Liver (tissue), 3 donors: ENCODE results near the gene TNS1.

Source experiments
- EGR1 ChIP-seq, 2 donors: IDR thresholded peaks; 2 replicates each; pipeline ENCODE4 v1.6.1; 2016 to 2018; ENCODE audit warnings: antibody characterized with exemption in 2 of 2, low read depth in 2 of 2
- GABPA ChIP-seq, 2 donors: IDR thresholded peaks in 1 of 2; conservative IDR thresholded peaks in 1 of 2; 2 replicates each; pipeline ENCODE4 v1.6.1; 2016; ENCODE audit warnings: antibody characterized with exemption in 2 of 2, mild to moderate bottlenecking in 1 of 2, moderate library complexity in 1 of 2
- HNF4A ChIP-seq, 2 donors: conservative IDR thresholded peaks; 2 replicates each; pipeline ENCODE4 v1.6.1; 2016; ENCODE audit warnings: antibody characterized with exemption in 2 of 2, mild to moderate bottlenecking in 2 of 2
- JUND ChIP-seq, 2 donors: IDR thresholded peaks; 2 replicates each; pipeline ENCODE4 v1.6.1; 2016; ENCODE audit warnings: antibody characterized with exemption in 2 of 2
- RAD21 ChIP-seq, 2 donors: IDR thresholded peaks; 2 replicates each; pipeline ENCODE4 v1.6.1; 2016; ENCODE audit warnings: antibody characterized with exemption in 2 of 2, mild to moderate bottlenecking in 2 of 2
- SP1 ChIP-seq: IDR thresholded peaks from 2 replicates; pipeline ENCODE4 v1.6.1; 2018; ENCODE audit warnings: antibody characterized with exemption, mild to moderate bottlenecking
- TAF1 ChIP-seq: conservative IDR thresholded peaks from 2 replicates; pipeline ENCODE4 v1.6.1; 2016; ENCODE audit warnings: antibody characterized with exemption, mild to moderate bottlenecking
- YY1 ChIP-seq: IDR thresholded peaks from 2 replicates; pipeline ENCODE4 v1.6.1; 2016; ENCODE audit warnings: antibody characterized with exemption, mild to moderate bottlenecking
- TF ChIP-seq, protein P1 (sequence below): fragments of 150-350 bp; IDR thresholded peaks from 2 replicates; pipeline ENCODE4 v1.5.1; 2017; ENCODE audit warnings: improper control_type of control experiment, low read depth, low read length; ENCODE audit not compliant: missing input control
- TF ChIP-seq, protein P2 (sequence below): IDR thresholded peaks from 2 replicates; pipeline ENCODE4 v1.6.1; 2016; ENCODE audit warnings: antibody characterized with exemption
- TF ChIP-seq, protein P3 (sequence below): IDR thresholded peaks from 2 replicates; pipeline ENCODE4 v1.6.1; 2016; ENCODE audit warnings: antibody characterized with exemption
- TF ChIP-seq, protein P4 (sequence below): IDR thresholded peaks from 2 replicates; pipeline ENCODE4 v1.6.1; 2016; ENCODE audit warnings: antibody characterized with exemption, mild to moderate bottlenecking
- donor health status: healthy.
- donor health status: healthy.

DNA sequence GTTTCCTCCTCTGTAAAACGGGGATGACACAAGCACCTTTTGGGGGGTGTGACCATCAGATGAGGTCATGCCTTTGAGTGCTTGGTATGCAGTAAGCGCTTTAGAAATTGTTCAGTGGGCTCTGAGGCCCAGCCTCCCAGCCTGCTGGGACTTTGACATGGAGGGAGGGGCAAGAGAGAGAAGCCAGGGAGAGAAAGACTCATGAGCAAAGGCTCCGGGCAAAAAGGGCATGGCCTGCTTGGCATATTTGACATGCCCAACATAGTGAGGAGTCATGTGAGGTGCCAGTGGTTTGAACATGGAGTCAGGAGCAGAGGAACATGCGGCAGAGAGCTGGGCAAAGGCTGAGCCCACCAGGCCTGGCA lies 14.0 kb downstream of the TNS1 start:
- TF ChIP-seq YY1 = no peak
- TF ChIP-seq, protein P1, sequence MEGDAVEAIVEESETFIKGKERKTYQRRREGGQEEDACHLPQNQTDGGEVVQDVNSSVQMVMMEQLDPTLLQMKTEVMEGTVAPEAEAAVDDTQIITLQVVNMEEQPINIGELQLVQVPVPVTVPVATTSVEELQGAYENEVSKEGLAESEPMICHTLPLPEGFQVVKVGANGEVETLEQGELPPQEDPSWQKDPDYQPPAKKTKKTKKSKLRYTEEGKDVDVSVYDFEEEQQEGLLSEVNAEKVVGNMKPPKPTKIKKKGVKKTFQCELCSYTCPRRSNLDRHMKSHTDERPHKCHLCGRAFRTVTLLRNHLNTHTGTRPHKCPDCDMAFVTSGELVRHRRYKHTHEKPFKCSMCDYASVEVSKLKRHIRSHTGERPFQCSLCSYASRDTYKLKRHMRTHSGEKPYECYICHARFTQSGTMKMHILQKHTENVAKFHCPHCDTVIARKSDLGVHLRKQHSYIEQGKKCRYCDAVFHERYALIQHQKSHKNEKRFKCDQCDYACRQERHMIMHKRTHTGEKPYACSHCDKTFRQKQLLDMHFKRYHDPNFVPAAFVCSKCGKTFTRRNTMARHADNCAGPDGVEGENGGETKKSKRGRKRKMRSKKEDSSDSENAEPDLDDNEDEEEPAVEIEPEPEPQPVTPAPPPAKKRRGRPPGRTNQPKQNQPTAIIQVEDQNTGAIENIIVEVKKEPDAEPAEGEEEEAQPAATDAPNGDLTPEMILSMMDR = no peak
- TF ChIP-seq TAF1 = no peak
- TF ChIP-seq, protein P2, sequence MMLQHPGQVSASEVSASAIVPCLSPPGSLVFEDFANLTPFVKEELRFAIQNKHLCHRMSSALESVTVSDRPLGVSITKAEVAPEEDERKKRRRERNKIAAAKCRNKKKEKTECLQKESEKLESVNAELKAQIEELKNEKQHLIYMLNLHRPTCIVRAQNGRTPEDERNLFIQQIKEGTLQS = no peak
- TF ChIP-seq, protein P3, sequence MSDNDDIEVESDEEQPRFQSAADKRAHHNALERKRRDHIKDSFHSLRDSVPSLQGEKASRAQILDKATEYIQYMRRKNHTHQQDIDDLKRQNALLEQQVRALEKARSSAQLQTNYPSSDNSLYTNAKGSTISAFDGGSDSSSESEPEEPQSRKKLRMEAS = no peak
- no peak for TF ChIP-seq SP1
- TF ChIP-seq EGR1 (IDR thresholded peaks at IDR 0.05; ENCODE audit: low read depth in 2 of 2) = no peak
- TF ChIP-seq HNF4A (conservative IDR thresholded peaks at IDR 0.05) = no peak
- TF ChIP-seq RAD21 (IDR thresholded peaks at IDR 0.05) = no peak
- no peak for TF ChIP-seq JUND (IDR thresholded peaks at IDR 0.05)
- TF ChIP-seq, protein P4, sequence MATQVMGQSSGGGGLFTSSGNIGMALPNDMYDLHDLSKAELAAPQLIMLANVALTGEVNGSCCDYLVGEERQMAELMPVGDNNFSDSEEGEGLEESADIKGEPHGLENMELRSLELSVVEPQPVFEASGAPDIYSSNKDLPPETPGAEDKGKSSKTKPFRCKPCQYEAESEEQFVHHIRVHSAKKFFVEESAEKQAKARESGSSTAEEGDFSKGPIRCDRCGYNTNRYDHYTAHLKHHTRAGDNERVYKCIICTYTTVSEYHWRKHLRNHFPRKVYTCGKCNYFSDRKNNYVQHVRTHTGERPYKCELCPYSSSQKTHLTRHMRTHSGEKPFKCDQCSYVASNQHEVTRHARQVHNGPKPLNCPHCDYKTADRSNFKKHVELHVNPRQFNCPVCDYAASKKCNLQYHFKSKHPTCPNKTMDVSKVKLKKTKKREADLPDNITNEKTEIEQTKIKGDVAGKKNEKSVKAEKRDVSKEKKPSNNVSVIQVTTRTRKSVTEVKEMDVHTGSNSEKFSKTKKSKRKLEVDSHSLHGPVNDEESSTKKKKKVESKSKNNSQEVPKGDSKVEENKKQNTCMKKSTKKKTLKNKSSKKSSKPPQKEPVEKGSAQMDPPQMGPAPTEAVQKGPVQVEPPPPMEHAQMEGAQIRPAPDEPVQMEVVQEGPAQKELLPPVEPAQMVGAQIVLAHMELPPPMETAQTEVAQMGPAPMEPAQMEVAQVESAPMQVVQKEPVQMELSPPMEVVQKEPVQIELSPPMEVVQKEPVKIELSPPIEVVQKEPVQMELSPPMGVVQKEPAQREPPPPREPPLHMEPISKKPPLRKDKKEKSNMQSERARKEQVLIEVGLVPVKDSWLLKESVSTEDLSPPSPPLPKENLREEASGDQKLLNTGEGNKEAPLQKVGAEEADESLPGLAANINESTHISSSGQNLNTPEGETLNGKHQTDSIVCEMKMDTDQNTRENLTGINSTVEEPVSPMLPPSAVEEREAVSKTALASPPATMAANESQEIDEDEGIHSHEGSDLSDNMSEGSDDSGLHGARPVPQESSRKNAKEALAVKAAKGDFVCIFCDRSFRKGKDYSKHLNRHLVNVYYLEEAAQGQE = no peak
- no peak for TF ChIP-seq GABPA (IDR thresholded peaks at IDR 0.05 in 1 of 2, conservative IDR thresholded peaks at IDR 0.05 in 1 of 2)
